GM23338 (cell line): Measurements from ENCODE around the gene KCNAB2. TPM values are rescaled to one million over a fixed set of nuclear protein-coding genes. Genes with fewer than 3 reads are reported as not detected.

Experiments
- ATAC-seq: fragments of 200-7000 bp; cut with Tn5 transposase; 3 replicates; pipeline ENCODE4 v1.9.1; 2020
- DNase-seq: peaks from one replicate; pipeline ENCODE4 v3.0.0-alpha.2; 2015; ENCODE audit warnings: low spot score
- H2AFZ ChIP-seq: fragments of 200-600 bp; sonication (generic); 2 replicates; pipeline ENCODE4 v1.8.0; 2016; ENCODE audit warnings: antibody characterized with exemption, mild to moderate bottlenecking, moderate library complexity
- H3F3A ChIP-seq: fragments of 200-600 bp; sonication (generic); replicated peaks from 2 replicates; pipeline ENCODE4 v1.8.0; 2017; ENCODE audit warnings: antibody characterized with exemption, mixed run types, low read depth
- H3K27ac ChIP-seq: fragments of 200-600 bp; sonication (generic); 2 replicates; pipeline ENCODE4 v1.6.1; 2016; ENCODE audit warnings: low read depth
- H3K27me3 ChIP-seq: fragments of 200-600 bp; sonication (generic); 2 replicates; pipeline ENCODE4 v1.8.0; 2016; ENCODE audit warnings: mild to moderate bottlenecking, mixed run types, moderate library complexity; ENCODE audit not compliant: insufficient read depth
- H3K36me3 ChIP-seq: fragments of 200-600 bp; sonication (generic); 2 replicates; pipeline ENCODE4 v1.8.0; 2016; ENCODE audit warnings: mild to moderate bottlenecking; ENCODE audit not compliant: insufficient read depth
- H3K4me1 ChIP-seq: fragments of 200-600 bp; sonication (generic); 2 replicates; pipeline ENCODE4 v1.8.0; 2016; ENCODE audit warnings: mild to moderate bottlenecking, moderate library complexity; ENCODE audit not compliant: insufficient read depth
- H3K4me2 ChIP-seq: fragments of 200-600 bp; sonication (generic); 2 replicates; pipeline ENCODE4 v1.7.1; 2017; ENCODE audit warnings: mixed run types
- H3K4me3 ChIP-seq: fragments of 200-600 bp; sonication (generic); 2 replicates; pipeline ENCODE4 v1.6.1; 2016; ENCODE audit warnings: mixed run types
- H3K79me2 ChIP-seq: fragments of 200-600 bp; sonication (generic); replicated peaks from 2 replicates; pipeline ENCODE4 v1.8.0; 2017; ENCODE audit warnings: mild to moderate bottlenecking; ENCODE audit not compliant: insufficient read depth
- H3K9me2 ChIP-seq: fragments of 200-600 bp; sonication (generic); 2 replicates; pipeline ENCODE4 v1.8.0; 2017; ENCODE audit not compliant: insufficient read depth
- H4K20me1 ChIP-seq: fragments of 200-600 bp; sonication (generic); replicated peaks from 2 replicates; pipeline ENCODE4 v1.8.0; 2017; ENCODE audit warnings: mild to moderate bottlenecking; ENCODE audit not compliant: insufficient read depth
- H3K27ac Mint-ChIP-seq: 2 replicates; pipeline ENCODE4 v1.8.0; 2020; ENCODE audit warnings: inconsistent platforms, mild to moderate bottlenecking, moderate library complexity, mixed read lengths
- H3K27me3 Mint-ChIP-seq: 3 replicates; pipeline ENCODE4 v1.8.0; 2022; ENCODE audit warnings: low read depth, mild to moderate bottlenecking, moderate library complexity, mixed read lengths, inconsistent platforms; ENCODE audit not compliant: insufficient read depth, poor library complexity
- H3K36me3 Mint-ChIP-seq: 3 replicates; pipeline ENCODE4 v1.8.0; 2021; ENCODE audit warnings: low read depth, mild to moderate bottlenecking, inconsistent platforms, moderate library complexity, mixed read lengths
- H3K4me1 Mint-ChIP-seq: 3 replicates; pipeline ENCODE4 v1.8.0; 2020; ENCODE audit warnings: mild to moderate bottlenecking, inconsistent platforms, mixed read lengths
- H3K4me3 Mint-ChIP-seq: 3 replicates; pipeline ENCODE4 v1.8.0; 2021; ENCODE audit warnings: moderate library complexity, mild to moderate bottlenecking, inconsistent platforms, mixed read lengths
- H3K9me3 Mint-ChIP-seq: 3 replicates; pipeline ENCODE4 v1.8.0; 2020; ENCODE audit warnings: moderate library complexity, mild to moderate bottlenecking, inconsistent platforms, mixed read lengths
- CREB1 ChIP-seq: fragments of 250-450 bp; sonication (Bioruptor Pico); IDR thresholded peaks from 2 replicates; pipeline ENCODE4 v1.5.0; 2020; ENCODE audit warnings: low read depth, mild to moderate bottlenecking, moderate library complexity
- CTCF ChIP-seq, 2 experiments: fragments of 200-600 bp in 1 of 2; sonication (generic) in 1 of 2; conservative IDR thresholded peaks; 2 replicates each; pipeline versions ENCODE4 v1.5.1 to v1.6.1; 2016 to 2017; ENCODE audit warnings: antibody characterized with exemption in 2 of 2, low read depth in 2 of 2, mild to moderate bottlenecking in 2 of 2, moderate library complexity in 1 of 2
- ETS1 ChIP-seq: IDR thresholded peaks from 2 replicates; pipeline ENCODE4 v1.6.1; 2016; ENCODE audit warnings: antibody characterized with exemption
- EZH2 ChIP-seq: fragments of 200-600 bp; sonication (generic); IDR thresholded peaks from one replicate; pipeline ENCODE4 v1.8.0; 2017; ENCODE audit warnings: antibody characterized with exemption, mild to moderate bottlenecking, low read depth; ENCODE audit not compliant: unreplicated experiment
- EZH2phosphoT487 ChIP-seq: fragments of 200-600 bp; sonication (generic); IDR thresholded peaks from one replicate; pipeline ENCODE4 v1.8.1; 2018; ENCODE audit warnings: antibody characterized with exemption; ENCODE audit not compliant: unreplicated experiment
- NANOG ChIP-seq: IDR thresholded peaks from 2 replicates; pipeline ENCODE4 v1.6.1; 2016; ENCODE audit warnings: antibody characterized with exemption, borderline replicate concordance
- STAT1 ChIP-seq: IDR thresholded peaks from one replicate; pipeline ENCODE4 v1.6.1; 2016; ENCODE audit warnings: antibody characterized with exemption; ENCODE audit not compliant: unreplicated experiment
- ZNF462 ChIP-seq: fragments of 250-450 bp; sonication (Bioruptor Pico); IDR thresholded peaks from 2 replicates; pipeline ENCODE4 v1.5.0; 2020; ENCODE audit warnings: mild to moderate bottlenecking, moderate library complexity
- polyA plus RNA-seq: library from polyadenylated mRNA; unstranded; fragments of >200 nt; fragmentation: Nextera tagmentation; extraction: Ambion mirVana; gene quantifications from 2 replicates; pipeline ENCODE4 v1.2.1, GENCODE V29; 2016
- total RNA-seq: library from RNA; depleted of rRNA; stranded (reverse); fragments of >200 nt; shearing (Covaris generic); gene quantifications from 2 replicates; pipeline ENCODE4 v1.2.3, GENCODE V29; 2014

Gene KCNAB2
- total and polyA plus RNA-seq, 2 experiments from 2014 or later = 3.0 to 3.7 TPM

GRCh38 chr1:6041432-6042062 is 4.1 kb upstream of the KCNAB2 start:
- TF ChIP-seq CTCF (conservative IDR thresholded peaks at IDR 0.05; ENCODE audit: low read depth in 2 of 2) (peak; percentile 84 to 93), ETS1 (no peak)
- H3K4me2 ChIP-seq = no peak overlapping the region
- H3K4me3 Mint-ChIP-seq = no peak overlapping the region
- H3K36me3 ChIP-seq = no peaks in the 10 kb centered on the region
- H3K36me3 Mint-ChIP-seq = no peaks in the 10 kb centered on the region
- no peaks in the 10 kb centered on the region for H3K79me2 ChIP-seq
- no peaks in the 10 kb centered on the region for H3K9me2 ChIP-seq
- ATAC-seq (peak; percentile 92), DNase-seq (peak; percentile 79)
- no peak overlapping the region for H3K27ac ChIP-seq
- no peaks in the 10 kb centered on the region; the same call in 1 of the 2 replicates for H4K20me1 ChIP-seq
- no peak overlapping the region for H3K4me3 ChIP-seq
- H3F3A ChIP-seq = no peaks in the 10 kb centered on the region
- no peaks in the 10 kb centered on the region for H3K9me3 Mint-ChIP-seq
- peaks cover 9% of the 10 kb centered on the region for H3K4me1 Mint-ChIP-seq
- H3K27me3 Mint-ChIP-seq = peaks cover 6% of the 10 kb centered on the region
- no peak overlapping the region for H3K27ac Mint-ChIP-seq
- no peaks in the 10 kb centered on the region for H3K27me3 ChIP-seq
- H2AFZ ChIP-seq = no peak overlapping the region
- H3K4me1 ChIP-seq = peaks cover 5% of the 10 kb centered on the region; the same call in 1 of the 2 replicates

GRCh38 chr1:6043561-6043960 is 2.1 kb upstream of the KCNAB2 start:
- Histone ChIP-seq H3K27ac (no peak overlapping the region), H4K20me1 (no peaks in the 10 kb centered on the region; the same call in 1 of the 2 replicates), H3K27me3 (no peaks in the 10 kb centered on the region), H3K9me2 (no peaks in the 10 kb centered on the region), H3F3A (no peaks in the 10 kb centered on the region), H3K79me2 (no peaks in the 10 kb centered on the region), H2AFZ (no peak overlapping the region), H3K4me3 (no peak overlapping the region), H3K36me3 (no peaks in the 10 kb centered on the region), H3K4me1 (no peaks in the 10 kb centered on the region), H3K4me2 (no peak overlapping the region)
- Mint-ChIP-seq H3K4me3 (no peak overlapping the region), H3K36me3 (no peaks in the 10 kb centered on the region), H3K27me3 (peaks cover 6% of the 10 kb centered on the region), H3K4me1 (no peaks in the 10 kb centered on the region; the same call in 2 of the 3 replicates), H3K27ac (no peak overlapping the region), H3K9me3 (no peaks in the 10 kb centered on the region)
- ATAC-seq (no peak), DNase-seq (no peak)
- TF ChIP-seq ZNF462 (CRISPR knock-in tag) = no peak
- no peak for TF ChIP-seq EZH2
- TF ChIP-seq EZH2phosphoT487 = no peak
- TF ChIP-seq NANOG = no peak
- no peak for TF ChIP-seq STAT1
- no peak for TF ChIP-seq CREB1 (CRISPR knock-in tag)
- no peak for TF ChIP-seq CTCF (conservative IDR thresholded peaks at IDR 0.05; ENCODE audit: low read depth in 2 of 2)
